GM18868 (cell line): ENCODE data around the gene FRMD3.

Experiments
- ATAC-seq: cut with Tn5 transposase; IDR thresholded peaks from one replicate; pipeline ENCODE4 v1.9.1; 2021; ENCODE audit warnings: mild to moderate bottlenecking, moderate library complexity; ENCODE audit not compliant: unreplicated experiment

FRMD3 gene

DNA sequence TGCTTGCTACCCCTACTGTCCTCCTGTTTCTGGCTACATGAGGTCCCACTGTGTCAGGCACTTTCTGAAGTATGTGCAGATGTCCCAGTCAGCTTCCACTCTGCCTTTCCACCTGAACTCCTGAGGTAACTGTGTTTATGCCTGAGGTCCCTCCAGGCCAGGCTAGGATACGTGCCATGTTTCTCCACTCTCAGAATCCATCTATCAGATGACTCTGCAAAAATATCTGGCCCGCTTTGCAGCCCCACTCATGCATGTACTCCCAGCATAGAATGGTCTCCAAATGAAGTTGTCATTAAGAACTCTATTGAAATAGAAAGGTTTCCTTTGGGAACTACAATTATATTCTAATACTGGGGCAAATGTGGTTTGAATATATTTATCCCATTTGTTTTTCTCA is 243.4 kb downstream of the FRMD3 start:
- no peak for ATAC-seq

GRCh38 chr9:83291196-83291595 is 247.0 kb downstream of the FRMD3 start:
- ATAC-seq, result no peak

DNA sequence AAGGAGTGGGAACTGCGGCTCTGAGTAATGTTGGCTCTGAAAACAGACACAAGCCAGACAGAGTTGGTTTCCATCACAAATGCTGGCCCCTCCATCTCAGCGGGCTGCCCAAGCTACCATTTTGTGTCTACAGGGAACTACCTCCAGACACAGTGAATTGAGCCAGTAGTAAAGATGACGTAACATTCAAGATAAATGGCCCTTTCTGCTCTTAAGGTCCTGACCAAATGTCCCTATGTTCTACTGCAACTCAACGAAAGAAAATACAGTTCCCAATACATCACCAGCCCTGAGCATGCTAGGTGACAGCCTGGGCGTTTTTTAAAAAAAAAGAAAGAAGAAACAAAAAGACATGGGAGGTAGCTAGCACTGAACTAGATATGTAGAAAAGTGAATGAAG is 247.5 kb downstream of the FRMD3 start:
- ATAC-seq, result no peak

DNA sequence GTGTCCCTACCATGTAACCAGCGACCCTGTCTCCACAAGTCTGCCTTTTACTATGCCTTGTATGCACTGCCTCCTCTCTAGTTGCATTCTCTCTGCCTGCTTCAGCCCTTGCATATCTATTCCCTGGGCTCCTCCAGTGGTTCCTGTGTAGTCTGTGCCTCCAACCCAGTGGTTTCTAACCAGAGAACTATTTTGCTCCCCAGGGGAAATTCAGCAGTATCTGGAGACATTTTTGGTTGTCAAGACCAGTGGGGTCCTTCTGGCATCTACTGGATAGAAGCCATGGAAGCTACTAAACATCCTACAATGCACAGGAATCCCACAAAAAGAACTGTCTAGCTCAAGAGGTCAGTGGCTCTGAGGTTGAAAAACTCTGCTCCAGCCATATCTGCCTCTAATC is 251.2 kb downstream of the FRMD3 start:
- ATAC-seq, result no peak

DNA sequence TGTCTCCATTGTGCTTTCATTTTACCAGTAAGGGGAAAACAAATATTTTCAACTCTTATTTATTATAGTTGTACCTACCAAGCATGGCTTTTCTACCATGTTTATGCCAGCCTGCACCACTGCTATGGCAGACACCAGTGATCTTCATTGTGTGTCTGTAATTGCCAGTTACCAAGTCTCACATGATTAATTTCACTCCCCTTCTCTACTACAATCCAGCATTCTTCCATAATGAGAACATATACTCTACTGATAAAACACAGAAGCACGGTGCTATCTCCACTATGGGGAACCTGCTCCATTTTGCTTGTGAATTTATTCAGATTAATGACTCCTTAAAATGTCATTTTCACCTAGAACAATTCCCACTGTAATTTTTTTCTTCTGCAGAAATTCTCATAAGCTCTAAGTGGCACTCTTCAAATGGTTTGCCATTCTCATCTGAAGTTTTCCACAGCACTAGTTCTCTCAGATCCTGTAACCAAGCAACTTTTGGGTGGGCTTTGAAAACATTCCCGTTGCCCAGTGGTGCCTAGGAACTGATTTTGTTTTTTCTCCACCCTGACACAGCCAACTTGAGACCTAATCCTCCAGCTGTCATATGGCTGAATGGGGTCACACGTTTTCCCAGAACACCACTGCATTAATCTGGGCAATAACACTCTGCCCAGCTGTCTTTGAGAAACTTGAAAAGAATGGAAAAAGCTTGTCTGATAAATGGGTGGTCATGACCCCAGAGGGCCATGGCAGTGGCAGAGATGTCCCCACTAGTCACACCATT is 252.6 kb downstream of the FRMD3 start:
- ATAC-seq, result no peak

DNA sequence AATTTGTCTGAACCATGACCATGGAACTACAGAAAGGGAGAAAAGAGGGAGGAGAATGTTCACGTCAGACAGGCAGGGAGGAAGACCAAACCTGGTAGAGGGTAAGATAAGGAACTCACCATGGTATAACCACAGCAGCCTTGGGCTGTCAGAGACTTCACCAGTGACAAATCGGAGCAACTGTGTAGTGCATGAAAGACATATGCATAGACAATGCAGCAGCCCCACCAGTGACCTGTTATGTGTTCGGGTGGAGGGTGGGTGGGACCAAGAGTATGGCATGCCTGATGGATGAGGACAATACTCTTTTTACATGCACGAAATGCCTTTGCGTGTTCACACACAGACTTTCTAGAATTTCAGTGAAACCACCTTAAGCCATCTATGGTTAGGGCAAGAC is 253.5 kb downstream of the FRMD3 start:
- no peak for ATAC-seq

DNA sequence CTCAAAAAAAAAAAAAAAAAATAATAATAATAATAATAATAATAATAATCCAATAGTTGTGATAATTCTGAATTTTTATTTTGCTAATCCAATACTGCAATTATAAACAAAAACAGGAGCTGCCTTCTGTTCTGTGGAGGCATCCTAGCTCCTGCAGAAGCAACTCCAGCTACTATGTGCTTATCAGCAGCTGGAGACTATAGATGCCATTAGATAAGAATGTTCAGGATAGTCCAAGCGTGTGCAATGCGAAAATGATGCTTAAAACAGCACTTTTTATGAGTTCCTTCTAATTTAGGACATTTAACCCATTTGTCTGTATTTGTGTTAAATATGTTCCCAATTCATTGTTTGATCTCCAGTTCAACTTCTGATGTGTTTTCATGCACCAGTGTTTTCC is 254.7 kb downstream of the FRMD3 start:
- ATAC-seq, result no peak

GRCh38 chr9:83281306-83282255 is 256.6 kb downstream of the FRMD3 start:
- peak; percentile 63 for ATAC-seq

DNA sequence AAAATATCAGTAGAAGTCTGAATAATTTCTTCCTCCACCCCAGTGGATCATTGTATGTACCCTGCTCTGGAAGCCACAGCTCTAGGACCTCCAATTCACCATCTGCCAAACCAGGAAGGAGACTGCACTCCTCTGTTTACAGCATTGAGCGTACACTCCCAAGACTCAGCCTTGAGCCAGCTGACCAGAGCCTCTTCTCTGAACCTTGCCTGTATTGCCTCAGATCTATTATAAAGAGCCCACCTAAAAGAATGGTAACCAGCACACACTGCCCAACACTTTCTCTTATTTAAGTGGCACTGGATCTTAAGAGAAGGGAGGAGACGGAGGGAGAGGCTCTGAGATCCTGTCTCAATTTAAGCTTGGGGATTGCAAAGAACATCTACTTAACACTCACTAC is 257.4 kb downstream of the FRMD3 start:
- no peak for ATAC-seq

- no peak for ATAC-seq
Observed at GRCh38 chr9:83280268-83280667, 257.9 kb downstream of the FRMD3 start.

GRCh38 chr9:83274787-83275186 is 263.4 kb downstream of the FRMD3 start:
- ATAC-seq, result no peak

GRCh38 chr9:83271665-83272071 is 266.5 kb downstream of the FRMD3 start:
- no peak for ATAC-seq

GRCh38 chr9:83270116-83270515 is 268.1 kb downstream of the FRMD3 start:
- no peak for ATAC-seq

- no peak for ATAC-seq
Observed at GRCh38 chr9:83267741-83268140, 270.5 kb downstream of the FRMD3 start.

- no peak for ATAC-seq
Observed at GRCh38 chr9:83266666-83267496, 271.3 kb downstream of the FRMD3 start.

GRCh38 chr9:83266331-83266665 is 271.9 kb downstream of the FRMD3 start:
- no peak for ATAC-seq

GRCh38 chr9:83264315-83264714 is 273.9 kb downstream of the FRMD3 start:
- ATAC-seq, result no peak

GRCh38 chr9:83259558-83259957 is 278.6 kb downstream of the FRMD3 start:
- ATAC-seq, result no peak

DNA sequence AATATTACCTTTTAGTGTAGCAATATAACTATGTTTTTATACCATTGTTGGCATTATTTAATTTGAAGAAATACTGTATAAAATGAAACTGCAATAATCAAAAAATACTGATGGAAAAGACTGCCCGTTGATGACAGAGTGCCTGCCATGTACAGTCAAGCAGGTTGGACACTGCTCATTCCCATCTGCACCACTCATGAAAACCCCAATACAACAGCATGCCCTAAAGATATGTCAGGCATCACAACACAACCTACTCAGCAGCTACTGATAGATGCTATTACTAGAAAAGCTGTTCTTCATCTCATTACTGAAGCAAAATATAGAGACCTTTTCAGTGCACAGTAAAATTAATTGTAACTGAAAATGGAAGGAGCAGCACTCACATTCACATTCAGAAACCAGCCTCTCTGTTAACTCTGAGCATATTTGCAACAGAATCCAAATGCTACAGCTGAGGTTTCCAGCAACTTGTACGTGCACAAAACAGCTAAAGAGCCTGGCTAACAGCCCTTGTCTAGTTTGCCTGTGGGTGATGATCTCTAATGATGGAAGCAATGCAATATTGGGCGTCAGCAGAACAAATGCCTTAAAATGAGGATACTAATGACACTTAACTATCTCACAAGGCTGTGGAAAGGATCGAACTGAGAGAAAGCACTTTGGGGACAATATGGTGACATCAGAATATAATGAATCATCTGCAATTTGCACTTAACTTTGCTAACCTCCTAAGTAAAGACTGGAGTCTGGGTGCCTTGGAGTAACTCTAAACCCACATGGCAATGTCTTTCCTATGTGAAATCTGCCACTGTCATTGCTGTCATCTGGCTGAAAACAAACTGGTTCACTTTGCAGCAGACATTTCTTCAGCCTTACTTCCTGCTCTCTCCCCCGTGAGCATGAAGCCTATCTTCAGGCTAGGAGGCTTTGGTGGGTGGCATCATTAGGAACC is 280.0 kb downstream of the FRMD3 start:
- ATAC-seq, result no peak

- ATAC-seq, result peak; percentile 72
Observed at GRCh38 chr9:83247732-83248131, 290.5 kb downstream of the FRMD3 start.
